Measurements from ENCODE around the gene NPR2. TPM values are rescaled to one million over a fixed set of nuclear protein-coding genes. Genes with fewer than 3 reads are reported as not detected.

Gene NPR2
- 10 to 100 TPM; 12.6 to 12.7 TPM for total RNA-seq
- under 1 TPM; 0.20 to 0.94 (median 0.36) TPM for polyA plus RNA-seq
- 1.5 to 8.1 (median 6.7) reads per million in 6 experiments for total RNA-seq

- POLR2A ChIA-PET = no interaction called here
- no peak for DNase-seq
- Mint-ChIP-seq H3K9me3 (no peaks in the 10 kb centered on the region), H3K4me1 (peaks cover 10 to 13% (median 12%) of the 10 kb centered on the region in 4 donors), H3K36me3 (peaks cover 0 to 25% (median 5%) of the 10 kb centered on the region in 3 donors), H3K27me3 (peaks cover 0 to 2% (median 0%) of the 10 kb centered on the region in 5 donors), H3K4me3 (peak within 1 kb of the TSS in 5 of 10 donors; percentile 2 to 41 (median 19)), H3K27ac (peak within 1 kb of the TSS in 4 of 10 donors; percentile 12 to 41 (median 37))
- no peak for ATAC-seq
Observed at GRCh38 chr9:35791297-35791921, at the start of gene NPR2. TSS of gene NPR2 (plus strand) at chr9:35791591. CDS start at chr9:35792409, 818 bp downstream.

- POLR2A ChIA-PET = interaction anchor here (1.8 to 2.1 kb wide), 2 partner anchors 10 to 92 kb away, joined by 4 to 8 read pairs; partner anchors contain the start of genes CREB3 and TLN1
- peak overlapping the region in 2 of 10 donors; percentile 11 to 46 for H3K4me3 Mint-ChIP-seq
- H3K36me3 Mint-ChIP-seq = peaks cover 0 to 65% (median 7%) of the 10 kb centered on the region in 3 donors
- H3K4me1 Mint-ChIP-seq = peaks cover 26 to 35% (median 33%) of the 10 kb centered on the region in 4 donors
- DNase-seq (no peak), ATAC-seq (peak; percentile 33 to 57)
- H3K27ac Mint-ChIP-seq = peak overlapping the region in 9 of 10 donors; percentile 6 to 85 (median 60)
- no peaks in the 10 kb centered on the region for H3K27me3 Mint-ChIP-seq
- H3K9me3 Mint-ChIP-seq = no peaks in the 10 kb centered on the region
Observed at GRCh38 chr9:35741740-35742139, 49.7 kb upstream of the NPR2 start.

GRCh38 chr9:35743452-35743851, 47.9 kb upstream of the NPR2 start:
- no peak overlapping the region for H3K27ac Mint-ChIP-seq
- H3K27me3 Mint-ChIP-seq = no peaks in the 10 kb centered on the region
- no peak for ATAC-seq
- H3K4me3 Mint-ChIP-seq = no peak overlapping the region
- peaks cover 0 to 51% (median 3%) of the 10 kb centered on the region in 3 donors for H3K36me3 Mint-ChIP-seq
- peaks cover 37 to 52% (median 50%) of the 10 kb centered on the region in 4 donors for H3K4me1 Mint-ChIP-seq
- POLR2A ChIA-PET = interaction anchor here (1.5 kb wide), 1 partner anchor 15 kb away, joined by 3 read pairs; no protein-coding TSS in a partner anchor
- no peak for DNase-seq
- H3K9me3 Mint-ChIP-seq = no peaks in the 10 kb centered on the region

- H3K9me3 Mint-ChIP-seq = no peaks in the 10 kb centered on the region
- H3K4me3 Mint-ChIP-seq = no peak overlapping the region
- no peak for DNase-seq
- no peaks in the 10 kb centered on the region for H3K27me3 Mint-ChIP-seq
- peaks cover 37 to 54% (median 50%) of the 10 kb centered on the region in 4 donors for H3K4me1 Mint-ChIP-seq
- peak overlapping the region in 1 of 10 donors; percentile 43 for H3K27ac Mint-ChIP-seq
- peaks cover 0 to 45% (median 1%) of the 10 kb centered on the region in 3 donors for H3K36me3 Mint-ChIP-seq
- ATAC-seq = no peak
- POLR2A ChIA-PET = interaction anchor here (0.8 to 1.5 kb wide), 3 partner anchors 12 to 16 kb away, joined by 3 to 4 read pairs (median 3); partner anchors contain the start of gene CREB3
Observed at GRCh38 chr9:35743880-35744518, 47.4 kb upstream of the NPR2 start.

GRCh38 chr9:35745569-35745968, 45.8 kb upstream of the NPR2 start:
- H3K36me3 Mint-ChIP-seq = peaks cover 0 to 30% (median 0%) of the 10 kb centered on the region in 3 donors
- POLR2A ChIA-PET = interaction anchor here (4.8 kb wide), 1 partner anchor 13 kb away, joined by 68 read pairs; the partner anchor contains the start of genes CREB3 and TLN1
- no peaks in the 10 kb centered on the region for H3K27me3 Mint-ChIP-seq
- H3K4me1 Mint-ChIP-seq = peaks cover 43 to 65% (median 59%) of the 10 kb centered on the region in 4 donors
- H3K9me3 Mint-ChIP-seq = no peaks in the 10 kb centered on the region
- no peak for DNase-seq
- no peak for ATAC-seq
- H3K4me3 Mint-ChIP-seq = peak overlapping the region in 8 of 10 donors; percentile 1 to 99 (median 70)
- H3K27ac Mint-ChIP-seq = peak overlapping the region in 6 of 10 donors; percentile 11 to 85 (median 37)

GRCh38 chr9:35746583-35746982, 44.8 kb upstream of the NPR2 start:
- no peaks in the 10 kb centered on the region for H3K9me3 Mint-ChIP-seq
- H3K27ac Mint-ChIP-seq = peak overlapping the region in 2 of 10 donors; percentile 15 to 55
- peak overlapping the region; percentile 66 to 99 (median 89) for H3K4me3 Mint-ChIP-seq
- no peak for DNase-seq
- H3K4me1 Mint-ChIP-seq = peaks cover 43 to 70% (median 62%) of the 10 kb centered on the region in 4 donors
- POLR2A ChIA-PET = interaction anchor here (1.3 to 4.8 kb wide), 2 partner anchors 9 to 14 kb away, joined by 4 to 68 read pairs; partner anchors contain the start of genes CREB3 and TLN1
- H3K36me3 Mint-ChIP-seq = peaks cover 0 to 31% (median 0%) of the 10 kb centered on the region in 3 donors
- H3K27me3 Mint-ChIP-seq = no peaks in the 10 kb centered on the region
- ATAC-seq = no peak

- H3K27ac Mint-ChIP-seq = peak overlapping the region; percentile 34 to 88 (median 81)
- H3K4me3 Mint-ChIP-seq = peak overlapping the region; percentile 84 to 99 (median 89)
- POLR2A ChIA-PET = interaction anchor here (0.5 to 4.8 kb wide), 14 partner anchors 8 to 676 kb away, joined by 3 to 68 read pairs (median 6); partner anchors contain the start of genes CCDC107, CD72, CREB3 and RMRP
- H3K4me1 Mint-ChIP-seq = peaks cover 35 to 58% (median 52%) of the 10 kb centered on the region in 4 donors
- ATAC-seq = peak; percentile 10 to 26
- H3K27me3 Mint-ChIP-seq = no peaks in the 10 kb centered on the region
- peak in 2 of 10 donors; percentile 20 to 28 for DNase-seq
- no peaks in the 10 kb centered on the region for H3K9me3 Mint-ChIP-seq
- H3K36me3 Mint-ChIP-seq = peaks cover 0 to 43% (median 6%) of the 10 kb centered on the region in 3 donors
Observed at GRCh38 chr9:35748242-35748857, 43.0 kb upstream of the NPR2 start.

GRCh38 chr9:35748858-35749514, 42.4 kb upstream of the NPR2 start, which contains the start of the genes GBA2 and RGP1:
TSS of gene GBA2 (minus strand) at chr9:35749228. CDS start at chr9:35748704, 524 bp downstream.
TSS of gene RGP1 (plus strand) at chr9:35749287. CDS start at chr9:35749756, 469 bp downstream.
- peak within 1 kb of the TSS; percentile 90 to 97 (median 96) for H3K27ac Mint-ChIP-seq
- ATAC-seq (peak; percentile 79 to 84), DNase-seq (peak; percentile 24 to 74 (median 56))
- peaks cover 36 to 55% (median 49%) of the 10 kb centered on the region in 4 donors for H3K4me1 Mint-ChIP-seq
- no peaks in the 10 kb centered on the region for H3K27me3 Mint-ChIP-seq
- H3K36me3 Mint-ChIP-seq = peaks cover 0 to 43% (median 10%) of the 10 kb centered on the region in 3 donors
- H3K4me3 Mint-ChIP-seq = peak within 1 kb of the TSS; percentile 90 to 99 (median 96)
- H3K9me3 Mint-ChIP-seq = no peaks in the 10 kb centered on the region
- POLR2A ChIA-PET = interaction anchor here (0.5 to 4.8 kb wide), 21 partner anchors 8 to 677 kb away, joined by 3 to 68 read pairs (median 4); partner anchors contain the start of genes CCDC107, CD72, CREB3 and RMRP

- Mint-ChIP-seq H3K4me1 (peaks cover 33 to 53% (median 48%) of the 10 kb centered on the region in 4 donors), H3K4me3 (peak overlapping the region; percentile 90 to 99 (median 96)), H3K27ac (peak overlapping the region; percentile 90 to 97 (median 96)), H3K27me3 (no peaks in the 10 kb centered on the region), H3K36me3 (peaks cover 0 to 38% (median 10%) of the 10 kb centered on the region in 3 donors), H3K9me3 (no peaks in the 10 kb centered on the region)
- DNase-seq (peak in 9 of 10 donors; percentile 22 to 70 (median 41)), ATAC-seq (peak; percentile 52 to 72)
- POLR2A ChIA-PET = interaction anchor here (0.5 to 4.8 kb wide), 13 partner anchors 8 to 150 kb away, joined by 3 to 68 read pairs (median 6); partner anchors contain the start of genes CCDC107, CREB3, FAM221B and RMRP
Observed at GRCh38 chr9:35749515-35750255, 41.7 kb upstream of the NPR2 start.

GRCh38 chr9:35750256-35750531, 41.2 kb upstream of the NPR2 start:
- Mint-ChIP-seq H3K9me3 (no peaks in the 10 kb centered on the region), H3K4me3 (peak overlapping the region; percentile 90 to 99 (median 96)), H3K27ac (peak overlapping the region; percentile 90 to 97 (median 96)), H3K27me3 (no peaks in the 10 kb centered on the region), H3K36me3 (peaks cover 0 to 36% (median 10%) of the 10 kb centered on the region in 3 donors), H3K4me1 (peaks cover 31 to 56% (median 48%) of the 10 kb centered on the region in 4 donors)
- POLR2A ChIA-PET = interaction anchor here (0.9 to 4.8 kb wide), 11 partner anchors 8 to 151 kb away, joined by 3 to 68 read pairs (median 6); partner anchors contain the start of genes CCDC107, CREB3, FAM221B and RMRP
- no peak for DNase-seq
- no peak for ATAC-seq

Measured in naive thymus-derived CD8-positive, alpha-beta T cell (primary cell).